B cell (primary cell): ENCODE measurements around the gene ATOSA. TPM values are rescaled to one million over a fixed set of nuclear protein-coding genes. Genes with fewer than 3 reads are reported as not detected.

Experiments used
- ATAC-seq: fragments of 200-7000 bp; cut with Tn5 transposase; one replicate; pipeline ENCODE4 v1.10.0; 2021; ENCODE audit warnings: low read depth, mild to moderate bottlenecking, moderate number of reproducible peaks, moderate library complexity
- CTCF ChIA-PET: fragments of 350-600 bp; sonication (Branson Sonifier 250); formaldehyde crosslinking; loops from one replicate; lab custom pipeline; 2021; ENCODE audit warnings: antibody characterized with exemption, inconsistent platforms; lab: Charles Lee
- POLR2A ChIA-PET: fragments of 350-600 bp; sonication (Branson Sonifier 250); formaldehyde crosslinking; loops from one replicate; lab custom pipeline; 2021; ENCODE audit warnings: antibody characterized with exemption; lab: Charles Lee
- DNase-seq: peaks from one replicate; pipeline ENCODE4 v3.0.0; 2013
- H2AFZ ChIP-seq: 2 replicates; pipeline ENCODE4 v1.6.1; 2012; ENCODE audit warnings: mild to moderate bottlenecking, low read depth, low read length; ENCODE audit not compliant: insufficient read depth, poor library complexity, severe bottlenecking
- H3K27ac ChIP-seq, 2 donors: 1 replicate in 1 of 2; 2 replicates in 1 of 2; pipeline ENCODE4 v1.5.1; 2012 to 2013; ENCODE audit warnings: low read length in 2 of 2, mild to moderate bottlenecking in 2 of 2, moderate library complexity in 1 of 2
- H3K27me3 ChIP-seq, 4 experiments: fragments of 200-600 bp in 1 of 4; sonication (generic) in 1 of 4; replicated peaks in 1 of 4; 1 replicate in 2 of 4; 2 replicates in 2 of 4; pipeline versions ENCODE4 v1.6.1 to v1.7.0; 2013 to 2016; ENCODE audit warnings: low read length in 3 of 4, mild to moderate bottlenecking in 2 of 4, mixed read lengths in 1 of 4, moderate library complexity in 1 of 4; ENCODE audit not compliant: insufficient read depth in 4 of 4, control insufficient read depth in 3 of 4; ENCODE audit errors: control extremely low read depth in 1 of 4
- H3K36me3 ChIP-seq, 2 experiments: replicated peaks in 1 of 2; 1 replicate in 1 of 2; 2 replicates in 1 of 2; pipeline versions ENCODE4 v1.6.1 to v1.7.1; 2013; ENCODE audit warnings: low read length in 1 of 2; ENCODE audit not compliant: insufficient read depth in 2 of 2, control insufficient read depth in 1 of 2; ENCODE audit errors: control extremely low read depth in 1 of 2, extremely low read depth in 1 of 2
- H3K4me1 ChIP-seq, 2 donors: fragments of 200-600 bp in 1 of 2; sonication (generic) in 1 of 2; 1 replicate in 1 of 2; 2 replicates in 1 of 2; pipeline versions ENCODE4 v1.5.1 to v1.6.1; 2013 to 2017; ENCODE audit warnings: low read length in 2 of 2; ENCODE audit not compliant: control insufficient read depth in 2 of 2, insufficient read depth in 2 of 2
- H3K4me2 ChIP-seq: replicated peaks from 2 replicates; pipeline ENCODE3; 2012; ENCODE audit warnings: mild to moderate bottlenecking, low read depth, low read length; ENCODE audit not compliant: poor library complexity, severe bottlenecking
- H3K4me3 ChIP-seq, 5 experiments: fragments of 200-600 bp in 1 of 5; sonication (generic) in 1 of 5; 1 replicate in 3 of 5; 2 replicates in 2 of 5; pipeline versions ENCODE4 v1.5.1 to v1.7.0; 2011 to 2016; ENCODE audit warnings: low read length in 4 of 5, mild to moderate bottlenecking in 4 of 5, low read depth in 2 of 5, control low read depth in 1 of 5, moderate library complexity in 1 of 5; ENCODE audit not compliant: insufficient read depth in 1 of 5; ENCODE audit errors: control extremely low read depth in 1 of 5, extremely low read depth in 1 of 5
- H3K79me2 ChIP-seq: fragments of 200-600 bp; sonication (generic); one replicate; pipeline ENCODE4 v1.6.0; 2016; ENCODE audit warnings: low read length; ENCODE audit not compliant: control insufficient read depth, insufficient read depth
- H3K9ac ChIP-seq: fragments of 200-600 bp; sonication (generic); 2 replicates; pipeline ENCODE4 v1.6.1; 2017; ENCODE audit warnings: mild to moderate bottlenecking, low read length, moderate library complexity
- H3K9me3 ChIP-seq, 3 donors: one replicate each; pipeline versions ENCODE4 v1.6.1 to v1.7.1; 2013; ENCODE audit warnings: low read length in 2 of 3; ENCODE audit not compliant: control insufficient read depth in 2 of 3, insufficient read depth in 1 of 3; ENCODE audit errors: control extremely low read depth in 1 of 3
- H4K20me1 ChIP-seq: 2 replicates; pipeline ENCODE4 v1.6.0; 2012; ENCODE audit warnings: mild to moderate bottlenecking, low read length; ENCODE audit not compliant: insufficient read depth, control insufficient read depth, poor library complexity, severe bottlenecking
- H3K27ac Mint-ChIP-seq: one replicate; pipeline ENCODE4 v1.8.0; 2021; ENCODE audit warnings: mixed read lengths
- H3K27me3 Mint-ChIP-seq: one replicate; pipeline ENCODE4 v1.8.0; 2021; ENCODE audit warnings: mixed read lengths
- H3K4me1 Mint-ChIP-seq: one replicate; pipeline ENCODE4 v1.8.0; 2021; ENCODE audit warnings: mixed read lengths
- H3K4me3 Mint-ChIP-seq: one replicate; pipeline ENCODE4 v1.8.0; 2021; ENCODE audit warnings: mixed read lengths
- H3K9me3 Mint-ChIP-seq: one replicate; pipeline ENCODE4 v1.8.0; 2022; ENCODE audit warnings: mixed read lengths; ENCODE audit not compliant: insufficient read depth
- CTCF ChIP-seq: fragments of 200-600 bp; IDR thresholded peaks from one replicate; pipeline ENCODE4 v1.8.0; 2022; ENCODE audit warnings: antibody characterized with exemption, mild to moderate bottlenecking
- EZH2 ChIP-seq: IDR thresholded peaks from 2 replicates; pipeline ENCODE4 v1.6.1; 2012; ENCODE audit warnings: borderline replicate concordance, low read depth, mild to moderate bottlenecking, moderate library complexity, low read length; ENCODE audit not compliant: insufficient read depth, poor library complexity, severe bottlenecking
- WGBS: methylation state at CpG from one replicate; pipeline ENCODE4 v1.1.5; 2013; ENCODE audit warnings: missing lambda C conversion rate; ENCODE audit not compliant: insufficient coverage; 5-methylcytosine and 5-hydroxymethylcytosine counted together
- intact Hi-C: fragments of 100-400 bp; cut with micrococcal nuclease; formaldehyde crosslinking; loops from one replicate; pipeline ENCODE4 v1.10.0; 2022
- polyA plus RNA-seq: library from polyadenylated mRNA; depleted of rRNA; stranded (reverse); fragments of >200 nt; gene quantifications from 2 replicates; pipeline ENCODE4 v1.2.3, GENCODE V29; 2012
- total RNA-seq, 2 donors: library from RNA; stranded (reverse); fragments of 120-200 nt in 1 of 2; gene quantifications; 1 replicate in 1 of 2; 2 replicates in 1 of 2; pipeline versions ENCODE4 v1.2.3 to v1.2.4, GENCODE V29; 2013 to 2022

ATOSA gene
- total and polyA plus RNA-seq, 2 donors (not counting 1 experiment from before 2014, with no cell fraction given), result 73.4 to 198 TPM

- peak overlapping the region; percentile 89 for H3K9ac ChIP-seq
- peak overlapping the region; percentile 99 for H3K4me3 Mint-ChIP-seq
- CTCF ChIA-PET, result interaction anchor here (0.6 to 5.9 kb wide), 7 partner anchors 26 to 421 kb away, joined by 3 to 94 read pairs (median 4); no protein-coding TSS in a partner anchor
- intact Hi-C loops, result loop anchor here (1.0 to 10.0 kb wide), 10 partner anchors 25 to 943 kb away; partner anchors contain the start of gene LYSMD2
- ATAC-seq, result peak; percentile 26
- 0% methylated on average over 14 of the region's 16 CpGs for WGBS
- H3K79me2 ChIP-seq, result peaks cover 72% of the 10 kb centered on the region
- POLR2A ChIA-PET, result interaction anchor here (0.5 to 2.2 kb wide), 7 partner anchors 50 to 707 kb away, joined by 3 to 37 read pairs (median 5); partner anchors contain the start of gene LEO1
- peaks cover 75% of the 10 kb centered on the region for H3K4me1 Mint-ChIP-seq
- no peaks in the 10 kb centered on the region for H3K27me3 Mint-ChIP-seq
- peaks cover 29% of the 10 kb centered on the region for H4K20me1 ChIP-seq
- H3K4me1 ChIP-seq, result peaks cover 48 to 64% of the 10 kb centered on the region in 2 donors
- peak overlapping the region; percentile 92 to 97 for H3K27ac ChIP-seq
- H3K36me3 ChIP-seq, result peaks cover 5 to 36% of the 10 kb centered on the region in 2 experiments
- peak overlapping the region; percentile 99 for H3K27ac Mint-ChIP-seq
- peak overlapping the region; percentile 87 to 92 (median 88) for H3K4me3 ChIP-seq
- TF ChIP-seq CTCF (no peak), EZH2 (no peak)
- no peaks in the 10 kb centered on the region for H3K9me3 Mint-ChIP-seq
- DNase-seq, result peak; percentile 71
- H3K9me3 ChIP-seq, result peaks cover 0 to 3% (median 0%) of the 10 kb centered on the region in 3 donors
- H3K4me2 ChIP-seq, result peak overlapping the region; percentile 84
- peak overlapping the region; percentile 76 for H2AFZ ChIP-seq
- H3K27me3 ChIP-seq, result no peaks in the 10 kb centered on the region
Measured at GRCh38 chr15:52677593-52678467, 1.4 kb downstream of the ATOSA start.
